Islet precursor cell (in vitro differentiated cells): ENCODE measurements around the gene IARS2.
"Not testable (repeated sequence)": the region's sequence is repeated elsewhere in the genome, so short reads cannot be mapped to it uniquely, and the experiment has no call there.

Experiments
- DNase-seq: peaks from one replicate; pipeline ENCODE4 v3.0.0-alpha.2; 2018

The IARS2 gene

GRCh38 chr1:220169887-220170286, 76.0 kb downstream of the IARS2 start:
- DNase-seq, result not testable (repeated sequence)

DNA sequence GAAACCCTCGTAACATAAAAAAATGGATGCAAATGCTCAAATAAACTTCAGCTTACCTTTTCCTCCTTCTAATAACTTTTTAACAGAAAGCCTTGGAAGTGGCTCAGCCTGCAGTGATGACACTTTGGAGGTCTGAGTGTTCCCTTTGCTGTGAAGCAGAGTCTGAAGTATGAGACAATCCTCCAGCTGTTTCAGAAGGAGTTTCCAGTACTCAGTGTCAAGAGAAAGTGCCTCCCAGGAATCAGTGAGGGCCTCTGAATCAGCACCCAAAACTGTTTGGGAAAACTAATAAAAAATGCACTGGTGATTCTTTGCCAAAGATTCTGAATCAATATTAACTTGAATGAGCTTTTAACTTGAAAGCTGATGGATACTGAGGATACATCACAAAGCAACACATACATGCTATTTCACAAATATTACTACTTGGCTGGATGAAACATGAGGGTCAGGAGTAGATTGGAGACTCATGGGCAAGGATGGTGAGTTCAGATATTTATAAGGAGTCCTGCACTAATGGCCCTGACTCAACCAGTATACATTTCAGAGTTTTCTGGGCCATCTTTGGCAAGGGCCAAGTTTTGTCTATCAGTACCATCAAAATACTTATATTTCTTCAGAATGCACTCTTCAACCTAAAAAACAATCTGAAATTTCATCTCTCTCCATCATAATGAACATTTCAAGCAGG, 77.0 kb downstream of the IARS2 start:
- DNase-seq, result no peak

DNA sequence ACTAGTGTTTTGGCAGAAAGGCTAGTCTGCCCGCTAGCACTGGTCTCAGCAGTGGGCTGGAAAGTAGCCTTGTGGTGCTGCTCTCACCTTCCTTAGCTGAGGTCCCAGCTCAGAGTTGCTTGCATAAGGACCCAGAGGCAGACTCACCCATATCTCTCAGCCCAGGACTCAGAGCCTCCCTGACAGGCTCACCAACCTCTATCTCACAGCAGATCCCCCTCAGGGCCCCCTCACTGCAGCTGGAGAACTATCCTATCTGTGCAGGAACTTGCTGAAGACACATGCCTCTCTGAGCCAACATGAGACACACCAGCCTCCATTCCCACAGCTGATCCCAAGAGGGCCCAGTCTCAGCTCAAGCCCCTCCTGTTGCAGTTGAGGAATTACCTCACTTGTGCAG, 82.6 kb downstream of the IARS2 start:
- DNase-seq, result no peak

GRCh38 chr1:220182111-220182510, 88.2 kb downstream of the IARS2 start:
- DNase-seq, result no peak

- no peak for DNase-seq
Observed at GRCh38 chr1:220182656-220183055, 88.7 kb downstream of the IARS2 start.

DNA sequence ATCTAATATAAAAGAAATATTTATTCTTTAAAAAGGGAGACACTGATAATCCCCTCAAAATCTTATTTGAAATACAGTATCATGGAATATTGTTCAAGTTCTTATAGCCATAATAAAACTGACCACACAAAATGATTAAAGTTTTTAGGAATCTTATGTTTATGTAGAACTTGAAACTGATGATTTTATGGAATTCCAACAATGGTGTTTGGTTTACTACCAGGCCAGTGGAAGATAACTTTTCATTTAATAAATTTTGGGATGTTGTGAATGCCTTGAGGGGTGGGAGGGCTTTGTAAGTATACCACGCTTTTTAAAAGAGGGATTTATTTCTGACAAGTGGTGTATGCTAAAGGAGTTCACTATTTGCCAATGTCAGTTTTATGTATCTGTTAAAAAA, 90.6 kb downstream of the IARS2 start:
- DNase-seq, result no peak

DNA sequence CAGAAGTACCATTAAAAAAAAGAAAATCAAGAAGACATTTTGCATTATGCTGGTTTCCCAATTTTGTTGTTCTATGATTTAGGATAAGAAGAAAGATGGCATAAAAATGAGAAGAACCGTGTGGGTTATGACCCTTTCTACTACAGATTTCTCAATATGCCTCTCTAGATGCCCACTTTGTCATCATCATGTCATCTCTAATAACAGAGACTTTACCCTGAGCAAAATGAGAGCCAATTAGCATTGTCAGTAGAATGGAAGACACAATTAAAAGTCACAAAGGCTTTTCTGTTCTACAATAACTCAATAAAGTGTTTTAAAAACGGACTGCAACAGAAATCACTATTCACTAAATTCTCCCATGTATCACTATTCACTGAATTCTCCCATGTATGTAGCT, 92.8 kb downstream of the IARS2 start:
- DNase-seq, result no peak

- no peak for DNase-seq
Observed at GRCh38 chr1:220188538-220188937, 94.6 kb downstream of the IARS2 start.

DNA sequence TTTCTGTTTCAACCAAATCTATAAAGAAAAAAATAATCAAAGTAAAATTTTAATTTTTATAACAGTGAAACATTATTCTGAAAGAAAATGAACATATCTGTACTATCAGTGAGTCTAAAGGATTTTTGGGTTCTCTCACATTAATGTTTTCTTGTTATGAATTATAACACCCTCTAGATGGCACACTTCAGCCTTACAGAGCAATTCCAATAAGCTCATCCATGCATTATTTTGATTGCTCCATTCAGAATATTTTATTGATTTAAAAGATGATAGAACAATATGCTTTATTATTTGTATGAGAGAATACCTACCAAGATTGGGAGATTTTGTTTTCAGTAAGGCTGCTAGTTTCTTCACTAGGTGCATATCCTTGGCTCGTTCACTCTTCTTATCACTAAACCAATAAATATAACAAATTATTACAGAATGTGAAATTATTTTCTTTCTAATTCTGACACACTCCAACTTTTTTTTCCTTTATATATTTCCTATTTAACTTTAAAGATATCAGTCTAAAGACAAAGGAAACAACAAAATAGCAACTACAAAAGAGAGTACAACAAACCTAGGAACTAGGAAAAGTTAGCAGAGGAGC, 95.9 kb downstream of the IARS2 start:
- no peak for DNase-seq

DNA sequence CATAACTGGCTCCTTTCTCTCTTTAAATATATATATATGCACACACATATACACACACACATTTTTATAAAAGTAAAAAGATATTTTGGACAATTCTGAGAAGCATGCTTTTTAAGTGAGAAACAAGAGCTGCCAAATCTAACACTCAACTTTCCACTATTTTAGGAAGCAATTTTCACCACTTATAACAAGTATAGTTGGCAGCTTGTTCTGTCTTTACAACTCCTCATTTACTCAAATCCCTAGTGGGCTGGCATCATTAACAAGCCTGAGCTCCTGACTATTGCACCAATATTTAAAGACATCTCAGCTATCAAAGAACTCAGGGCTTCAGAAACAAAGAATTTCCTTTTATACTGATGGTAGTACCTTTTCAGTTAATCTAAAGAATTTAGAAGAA, 101.8 kb downstream of the IARS2 start:
- no peak for DNase-seq
